ENCODE results near the gene MCFD2.
"Not testable (repeated sequence)": the region's sequence is repeated elsewhere in the genome, so short reads cannot be mapped to it uniquely, and the experiment has no call there.

Gene MCFD2

DNA sequence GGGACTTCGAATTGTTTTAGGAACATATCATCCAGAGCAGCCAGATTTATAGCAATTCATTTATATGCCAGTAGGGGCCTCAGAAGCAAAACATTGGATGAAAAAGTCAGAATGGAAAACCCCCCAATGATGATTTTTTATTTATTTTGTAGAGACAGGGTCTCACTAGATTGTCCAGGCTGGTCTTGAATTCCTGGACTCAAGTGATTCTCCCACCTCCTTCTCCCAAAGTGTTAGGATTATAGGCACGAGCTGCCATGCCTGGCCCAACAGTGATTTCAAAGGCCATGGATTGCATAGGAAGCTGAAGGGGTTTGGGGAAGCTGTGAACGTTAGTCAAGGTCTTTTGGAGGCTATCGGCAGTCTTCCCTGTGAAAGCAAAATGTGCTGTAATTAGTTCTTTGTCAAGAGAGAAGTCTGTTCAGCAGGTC lies 21.9 kb upstream of the MCFD2 start:
- DNase-seq (ENCODE audit: low spot score): no peak

DNA sequence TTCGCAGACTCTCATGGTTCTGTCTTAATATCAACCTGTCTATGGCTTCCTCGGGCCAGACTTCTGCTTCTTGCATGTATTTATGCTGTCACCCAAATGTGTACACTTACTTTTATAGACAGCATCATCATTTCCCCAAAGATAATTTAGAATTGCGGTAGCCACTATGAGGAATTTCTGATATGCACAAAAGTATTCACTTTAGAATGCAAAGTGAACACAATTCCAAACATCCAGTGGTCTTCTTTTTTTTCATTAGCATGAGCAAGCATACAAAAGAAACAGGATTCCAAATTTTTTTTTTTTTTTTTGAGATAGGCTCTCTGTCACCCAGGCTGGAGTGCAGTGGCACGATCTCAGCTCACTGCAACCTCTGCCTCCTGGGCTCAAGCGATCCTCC lies 21.0 kb upstream of the MCFD2 start:
- DNase-seq (ENCODE audit: low spot score): no peak

DNA sequence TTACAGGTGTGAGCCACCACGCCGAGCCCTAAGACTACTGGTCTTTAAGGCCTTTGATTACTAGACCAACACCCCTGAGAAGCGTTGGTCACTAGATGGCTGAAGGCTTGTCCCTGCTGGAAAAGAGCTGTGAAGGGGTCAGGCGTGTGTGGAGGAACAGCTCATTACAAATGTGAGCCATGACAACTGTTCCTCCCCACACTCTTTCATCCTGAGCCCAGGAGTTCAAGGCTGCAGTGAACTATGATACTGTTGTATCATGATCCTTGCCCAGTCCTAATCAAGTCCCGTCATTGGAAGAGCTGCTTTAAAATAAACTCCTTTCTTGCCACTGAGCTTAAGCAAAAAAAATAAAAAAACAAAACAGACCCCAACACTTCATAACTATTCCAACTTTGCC lies 19.5 kb upstream of the MCFD2 start:
- DNase-seq (ENCODE audit: low spot score): no peak

DNA sequence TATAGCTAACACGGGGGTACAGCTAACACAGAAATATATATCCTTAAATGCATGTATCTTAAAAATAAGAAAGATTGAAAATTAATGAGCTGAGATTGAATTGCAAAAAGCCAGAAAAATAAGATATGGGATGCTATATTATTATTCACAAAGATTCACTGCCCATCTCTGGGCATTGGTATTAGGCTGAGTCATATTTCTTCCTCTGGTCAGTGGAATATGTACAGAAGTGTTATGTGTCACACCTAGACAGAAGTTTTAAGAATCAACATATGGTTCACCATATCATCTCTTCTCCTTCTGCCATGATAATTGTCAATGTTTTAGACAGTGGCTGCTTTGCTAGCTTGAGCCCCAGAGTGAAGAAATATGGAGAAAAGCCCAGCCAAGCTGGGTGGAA lies 14.0 kb upstream of the MCFD2 start:
- no peak for DNase-seq (ENCODE audit: low spot score)

DNA sequence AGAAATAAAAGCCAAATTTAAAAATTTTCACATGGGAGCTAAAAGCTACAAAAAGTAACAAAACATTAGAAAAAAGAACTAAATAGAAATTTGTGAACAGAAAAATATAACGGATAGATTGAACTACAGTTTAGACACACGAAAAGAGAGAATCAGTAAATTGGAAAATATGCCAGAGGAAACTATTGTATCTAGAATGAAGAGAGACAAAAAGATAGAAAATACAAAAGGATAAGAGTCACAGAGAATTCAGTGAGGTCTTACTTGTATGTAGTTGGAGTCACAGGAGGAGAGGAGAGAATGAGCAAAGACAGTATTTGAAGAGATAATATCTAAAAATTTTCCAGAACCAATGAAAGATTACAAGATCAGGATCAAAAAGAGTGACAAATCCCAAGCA lies 11.3 kb upstream of the MCFD2 start:
- no peak for DNase-seq (ENCODE audit: low spot score)

DNA sequence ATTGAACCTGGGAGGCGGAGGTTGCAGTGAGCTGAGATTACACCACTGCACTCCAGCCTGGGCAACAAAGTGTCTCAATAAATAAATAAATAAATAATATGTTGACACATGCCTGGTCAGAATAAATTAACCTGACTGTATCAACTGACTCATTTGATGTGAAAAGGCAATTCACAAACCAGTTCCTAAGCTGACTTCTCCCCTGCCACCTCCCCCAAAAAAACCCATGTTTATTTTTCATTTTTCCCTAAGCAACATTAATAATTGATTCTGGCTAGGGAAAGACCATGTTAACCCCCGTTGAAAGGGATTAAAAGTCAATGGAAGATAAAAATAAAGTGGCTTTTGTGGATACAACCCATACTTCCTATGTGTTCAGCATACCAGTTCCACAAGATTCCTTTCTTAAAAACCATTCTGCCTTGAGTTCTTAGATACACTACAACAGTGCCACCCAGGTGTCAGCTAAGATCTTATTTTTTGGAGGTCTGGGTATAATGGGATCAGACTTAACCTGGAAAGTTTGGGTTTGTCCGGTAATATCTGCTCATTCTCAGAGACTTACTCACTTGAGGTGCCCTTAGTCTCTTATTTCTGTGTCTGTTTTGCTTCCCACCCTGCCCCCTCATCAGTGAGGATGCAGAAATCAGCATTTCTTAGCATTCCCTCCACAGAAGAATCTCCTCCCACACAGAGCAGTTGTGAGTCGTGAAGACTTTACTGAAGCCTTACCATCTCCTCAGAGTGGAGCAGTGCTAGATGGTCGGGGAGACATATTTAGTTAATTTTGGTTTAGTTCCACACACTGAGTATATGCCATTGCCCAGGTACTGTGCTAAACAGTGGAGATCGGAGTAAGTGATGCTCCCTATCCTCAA lies 10.1 kb upstream of the MCFD2 start:
- DNase-seq (ENCODE audit: low spot score): no peak

DNA sequence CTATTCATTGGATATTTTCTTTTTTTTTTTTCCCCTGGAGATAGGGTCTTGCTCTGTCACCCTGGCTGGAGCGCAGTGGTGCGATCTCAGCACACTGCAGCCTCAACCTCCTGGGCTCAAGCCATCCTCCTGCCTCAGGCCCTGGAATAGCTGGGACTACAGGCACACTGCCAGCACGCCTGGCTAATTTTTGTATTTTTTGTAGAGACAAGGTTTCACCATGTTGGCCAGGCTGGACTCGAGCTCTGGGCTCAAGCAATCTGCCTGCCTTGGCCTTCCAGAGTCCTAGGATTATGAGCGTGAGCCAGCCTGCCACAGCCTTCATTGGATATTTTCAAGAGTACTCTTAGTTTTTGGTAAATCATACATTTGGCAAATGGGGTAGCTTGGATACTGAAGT lies 9.0 kb upstream of the MCFD2 start:
- DNase-seq (ENCODE audit: low spot score): no peak

DNA sequence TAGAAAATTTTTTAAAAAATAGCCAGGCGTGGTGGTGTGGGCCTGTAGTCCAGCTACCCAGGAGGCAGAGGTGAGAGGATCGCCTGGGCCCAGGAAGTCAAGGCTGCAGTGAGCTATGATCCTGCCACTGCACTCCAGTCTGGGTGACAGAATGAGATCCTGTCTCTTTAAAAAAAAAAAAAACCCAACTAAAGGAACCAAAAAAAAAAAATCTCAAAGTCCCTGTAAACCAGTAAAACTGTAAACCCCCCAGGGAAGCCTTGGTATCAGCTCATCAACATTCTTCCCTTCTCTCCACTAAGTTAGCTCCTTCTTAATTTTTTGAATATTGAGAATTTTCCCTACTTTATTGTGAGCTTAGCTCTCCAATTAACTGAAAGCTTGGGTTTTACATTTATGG lies 8.4 kb upstream of the MCFD2 start:
- DNase-seq (ENCODE audit: low spot score): no peak

DNA sequence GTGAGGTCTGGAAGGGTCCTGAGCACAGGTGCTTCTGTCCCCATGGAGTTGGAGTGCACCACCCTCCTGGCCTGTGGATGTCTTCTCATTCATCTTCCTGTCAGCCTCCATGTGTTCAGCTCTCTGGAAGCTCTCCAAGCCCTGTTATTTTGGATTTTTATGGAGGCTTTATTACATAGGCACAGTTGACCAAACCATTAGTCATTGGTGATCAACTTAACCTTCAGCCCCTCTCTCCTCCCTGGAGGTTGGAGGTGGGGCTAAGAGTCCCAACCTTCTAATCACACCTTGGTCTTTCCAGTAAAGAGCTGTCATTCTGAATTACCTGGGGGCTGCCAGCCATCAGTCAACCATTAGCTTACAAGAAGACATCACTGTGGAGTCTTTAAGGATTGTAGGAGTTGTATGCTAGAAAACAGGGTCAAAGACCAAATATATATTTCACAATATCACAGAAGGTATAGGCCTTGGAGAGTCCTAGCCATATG lies 7.5 kb upstream of the MCFD2 start:
- DNase-seq (ENCODE audit: low spot score): no peak

DNA sequence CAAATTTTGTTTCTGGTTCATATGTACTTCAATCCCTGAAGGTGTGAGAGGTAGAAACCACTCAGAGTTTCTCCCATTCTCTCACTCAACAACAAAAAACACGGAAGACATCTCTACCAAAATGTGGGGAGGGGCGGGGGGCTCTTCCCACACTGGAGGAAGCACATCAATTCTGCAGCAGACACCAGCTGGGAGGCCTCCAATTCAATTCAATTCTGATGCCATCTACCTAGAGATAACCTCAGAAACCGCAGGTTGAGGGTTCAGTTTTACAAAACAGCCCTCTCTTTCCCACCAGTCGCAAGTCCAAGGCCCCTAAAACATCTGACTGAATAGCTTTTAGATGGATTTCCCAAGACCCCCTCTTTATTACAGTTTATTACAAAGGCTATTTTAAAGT lies 7.0 kb upstream of the MCFD2 start:
- no peak for DNase-seq (ENCODE audit: low spot score)

DNA sequence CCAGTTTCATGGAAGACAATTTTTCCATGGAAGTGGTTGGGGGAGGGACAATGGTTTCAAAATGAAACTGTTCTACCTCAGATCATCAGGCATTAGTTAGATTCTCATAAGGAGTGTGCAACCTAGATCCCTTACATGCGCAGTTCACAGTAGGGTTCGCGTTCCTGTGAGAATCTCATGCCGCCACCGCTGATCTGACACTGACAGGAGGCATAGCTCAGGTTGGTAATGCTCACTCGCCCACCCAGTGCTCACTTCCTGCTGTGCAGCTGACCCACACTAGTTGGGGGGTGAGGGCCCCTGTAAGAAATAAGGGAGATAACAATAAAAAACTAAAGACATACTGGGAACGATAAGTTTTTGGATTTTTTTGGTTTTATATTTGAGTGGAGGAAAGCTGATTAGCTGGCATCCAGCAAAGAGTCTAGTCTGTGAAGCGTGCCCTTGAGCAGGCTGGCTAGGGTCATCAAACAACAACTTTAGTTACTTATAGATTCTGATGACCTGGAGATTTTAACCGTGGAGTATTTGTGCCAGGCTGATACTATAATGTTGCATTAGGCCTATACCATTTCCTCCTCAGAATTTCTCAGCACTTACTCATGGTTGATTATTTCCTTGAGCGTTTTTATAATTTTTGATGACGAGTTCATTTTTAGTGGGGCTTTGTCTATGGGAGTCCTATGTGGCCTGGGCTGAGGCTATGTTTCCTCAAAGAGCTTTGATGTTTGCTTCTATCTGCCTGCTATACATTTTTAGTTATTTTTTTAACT lies 6.3 kb upstream of the MCFD2 start:
- DNase-seq (ENCODE audit: low spot score): no peak

DNA sequence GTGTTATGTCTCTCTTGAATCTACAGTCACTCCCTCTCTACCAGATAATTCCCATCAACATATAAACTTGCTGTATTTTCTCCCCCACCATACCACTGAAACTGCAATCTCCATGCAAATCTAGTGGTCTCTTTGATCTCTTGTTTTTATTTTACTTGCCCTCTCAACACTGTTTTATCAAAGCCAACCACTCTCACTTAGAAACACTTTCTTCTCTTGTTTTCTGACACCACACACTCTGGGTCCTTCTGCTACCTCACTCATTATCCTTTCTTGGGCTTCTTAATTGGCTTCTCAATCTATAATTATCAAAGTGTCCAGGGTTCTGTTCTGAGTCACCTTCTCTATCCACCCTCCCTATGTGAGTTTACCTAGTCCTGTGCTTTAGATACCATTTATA lies 2.0 kb upstream of the MCFD2 start:
- DNase-seq (ENCODE audit: low spot score): no peak

DNA sequence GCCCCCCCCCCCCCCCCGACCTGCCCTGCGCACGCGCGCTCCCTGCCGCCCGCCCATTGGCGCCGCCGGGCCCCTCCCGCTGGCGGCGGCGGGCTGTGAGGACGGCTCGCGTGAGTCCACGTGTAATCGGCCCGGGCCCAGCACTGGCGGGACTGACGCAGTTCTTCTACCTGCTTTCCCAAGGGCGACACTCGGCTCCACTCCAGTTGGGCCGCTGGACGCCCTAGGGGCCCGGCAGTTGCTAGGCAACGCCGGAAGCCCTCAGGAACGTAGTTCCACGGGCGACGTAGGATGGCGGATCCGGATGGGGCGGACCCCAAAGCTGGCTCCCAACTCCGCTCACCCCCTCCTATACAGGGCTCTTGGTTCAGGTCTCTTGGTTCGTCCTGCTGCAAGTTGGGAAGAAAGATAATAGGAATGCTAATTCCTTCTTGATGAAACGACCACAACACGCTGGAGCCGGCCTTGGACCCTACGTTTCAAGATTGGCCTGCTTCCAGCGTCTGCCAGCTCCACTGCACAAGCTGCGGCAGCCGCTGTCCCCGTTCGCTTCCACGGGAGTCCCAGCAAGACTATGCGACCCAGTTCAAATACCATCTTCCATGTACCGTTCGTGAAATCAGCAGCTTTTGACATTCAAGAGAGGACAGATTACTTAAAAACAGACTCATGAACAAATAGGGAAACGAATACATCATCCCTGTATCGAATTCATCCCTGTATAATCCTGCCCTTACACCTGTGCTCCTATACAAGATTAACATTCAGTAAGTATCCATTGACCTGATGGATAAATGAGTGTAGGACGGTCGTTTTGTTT lies 415 bp upstream of the MCFD2 start:
- peak; percentile 92 for DNase-seq (ENCODE audit: low spot score)

DNA sequence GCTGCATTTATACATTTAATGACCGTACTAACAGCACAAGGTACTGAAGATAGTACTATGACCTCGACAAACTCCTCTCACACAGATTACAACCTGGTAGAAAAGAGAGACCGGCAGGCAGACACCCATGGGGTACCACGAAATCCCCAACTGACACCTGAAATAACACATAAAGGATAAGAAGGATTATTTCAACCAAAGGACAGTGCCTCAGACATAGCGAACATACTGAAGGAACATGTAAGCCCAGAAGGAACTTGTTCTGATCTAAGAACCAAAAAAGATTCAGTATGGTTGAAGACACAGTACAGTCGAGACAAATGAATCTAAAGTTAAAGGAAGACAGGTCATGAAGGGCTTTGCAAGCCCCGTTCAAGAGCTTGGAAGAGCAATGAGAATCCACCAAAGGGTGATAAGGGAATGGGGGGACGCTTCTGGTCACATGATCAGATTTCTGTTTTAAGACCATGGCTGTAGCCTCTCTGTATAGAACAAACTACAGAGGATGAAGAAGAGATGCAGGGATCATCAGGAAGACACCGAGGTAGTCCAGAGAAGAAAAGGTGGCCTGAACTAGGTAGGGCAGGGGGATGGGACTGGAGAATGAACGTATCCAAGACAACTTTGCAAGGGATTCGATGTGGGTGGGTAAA lies 902 bp downstream of the MCFD2 start:
- DNase-seq (ENCODE audit: low spot score): no peak

DNA sequence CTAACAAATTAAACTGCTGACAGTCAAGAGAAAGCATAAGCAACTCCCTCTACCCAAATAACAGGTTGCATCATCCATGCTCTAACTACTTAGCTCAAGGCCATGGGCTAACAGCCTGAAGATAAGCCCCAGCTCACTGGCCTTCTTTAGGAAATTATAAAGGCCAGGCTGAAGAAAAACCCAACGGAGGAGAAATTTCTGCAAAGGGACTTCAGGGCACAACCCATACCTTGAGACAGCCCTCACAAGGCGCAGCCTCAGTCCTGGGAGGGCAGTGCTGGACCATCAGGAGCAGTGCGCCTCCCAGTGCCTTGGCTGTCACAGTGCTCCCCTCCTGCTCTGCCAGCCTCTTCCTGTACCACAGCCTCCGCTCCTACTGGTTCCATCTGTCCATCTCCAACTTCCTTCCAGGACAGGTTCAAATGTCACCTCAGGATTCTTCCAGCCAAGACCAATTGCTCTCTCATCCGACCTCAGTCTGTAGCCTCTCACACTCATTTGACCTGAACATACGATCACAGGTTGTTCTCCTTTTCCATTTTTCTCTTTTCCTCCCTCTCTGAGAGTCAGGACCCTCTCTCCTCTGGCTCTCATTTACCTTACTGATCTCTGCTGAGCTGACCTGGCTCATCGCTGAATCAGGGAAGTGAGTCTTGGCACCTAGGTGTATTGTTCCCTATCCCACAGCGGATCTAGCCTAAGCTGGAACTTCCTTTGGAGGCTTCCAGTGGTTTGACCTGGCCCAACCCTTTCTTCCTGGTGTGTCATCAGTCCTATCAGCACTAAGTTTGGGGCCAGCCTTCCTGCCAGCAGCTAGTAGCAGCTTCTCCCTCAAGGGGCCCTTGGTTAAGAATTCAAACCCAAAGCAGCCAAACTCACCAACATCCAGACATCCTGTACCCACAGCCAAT lies 1.9 kb downstream of the MCFD2 start:
- DNase-seq (ENCODE audit: low spot score): no peak

DNA sequence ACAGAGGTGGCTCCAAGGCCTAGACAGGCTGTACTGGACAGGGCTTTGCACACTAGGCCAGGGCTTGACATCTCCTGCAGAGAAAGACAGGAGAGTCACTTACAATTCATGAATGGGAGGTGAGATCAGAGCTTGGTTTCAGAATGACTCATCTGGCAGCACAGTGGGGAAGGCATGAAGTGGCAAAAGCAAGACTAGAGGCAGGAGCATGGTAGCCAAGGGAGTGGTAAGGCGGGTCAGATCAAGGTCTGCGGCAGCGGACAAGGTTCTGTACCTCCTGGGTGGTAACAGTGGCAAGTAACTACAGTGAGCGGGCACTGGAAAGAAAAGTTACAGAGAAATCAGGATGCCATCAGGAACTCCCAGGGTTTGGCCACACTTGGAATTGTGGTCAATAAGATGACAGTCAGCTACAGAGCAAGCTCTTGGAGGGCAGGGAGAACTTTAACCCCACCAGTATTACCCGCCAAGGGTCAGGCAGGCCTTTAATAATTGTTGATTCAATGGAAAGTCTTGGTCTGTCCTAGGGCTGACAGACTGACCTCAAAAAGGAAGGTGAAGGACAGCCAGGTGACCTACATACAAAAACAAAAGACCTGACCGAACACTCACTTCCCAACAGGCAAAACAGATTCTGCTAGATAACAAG lies 5.7 kb downstream of the MCFD2 start:
- DNase-seq (ENCODE audit: low spot score): no peak

DNA sequence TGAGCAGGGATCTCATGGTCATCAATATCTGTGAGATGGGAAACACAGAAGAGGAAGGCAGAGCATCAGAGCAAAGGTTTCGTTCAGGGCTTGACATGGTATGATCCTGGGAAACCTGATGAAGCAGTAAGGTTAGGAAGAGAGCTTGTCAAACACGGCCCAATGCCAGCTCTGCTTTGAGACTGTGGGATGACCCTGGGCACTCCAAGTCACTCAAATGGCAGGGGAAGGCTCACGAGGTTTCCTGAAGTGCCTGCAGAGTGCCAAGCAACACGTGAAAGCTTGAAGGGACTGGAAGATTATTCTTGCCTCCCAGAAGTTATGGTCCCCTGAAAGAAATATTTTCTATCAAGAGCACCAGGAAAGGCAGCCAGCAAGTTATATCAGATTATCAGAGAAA lies 6.5 kb downstream of the MCFD2 start:
- DNase-seq (ENCODE audit: low spot score): no peak

DNA sequence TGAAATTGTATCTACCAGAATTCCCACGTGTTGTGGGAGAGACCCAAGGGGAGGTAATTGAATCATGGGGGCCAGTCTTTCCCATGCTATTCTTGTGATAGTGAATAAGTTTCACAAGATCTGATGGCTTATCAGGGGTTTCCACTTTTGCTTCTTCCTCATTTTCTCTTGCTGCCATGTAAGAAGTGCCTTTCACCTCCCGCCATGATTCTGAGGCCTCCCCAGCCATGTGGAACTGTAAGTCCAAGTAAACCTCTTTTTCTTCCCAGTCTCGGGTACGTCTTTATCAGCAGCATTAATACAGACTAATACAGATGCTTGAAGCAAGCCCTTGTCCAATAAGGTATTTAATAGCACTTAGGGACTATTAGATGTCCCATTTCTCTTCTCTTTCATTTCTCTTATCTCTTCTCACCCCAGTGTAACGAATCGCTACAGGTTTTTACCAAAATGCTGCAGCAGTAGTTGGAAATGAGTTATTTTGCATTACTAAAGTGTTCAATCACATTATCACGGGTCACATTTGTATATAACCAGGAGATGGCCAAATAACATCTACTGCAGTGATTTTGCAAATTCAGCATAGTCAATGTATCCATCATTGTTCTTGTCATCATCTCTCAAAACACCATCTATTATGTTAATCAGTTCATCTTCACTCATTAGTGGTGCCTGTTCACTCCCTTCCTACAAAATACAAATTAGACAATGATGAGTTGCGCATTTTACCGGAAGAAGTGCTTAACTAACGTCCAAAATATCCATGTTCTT lies 10.5 kb downstream of the MCFD2 start:
- DNase-seq (ENCODE audit: low spot score): not testable (repeated sequence)

DNA sequence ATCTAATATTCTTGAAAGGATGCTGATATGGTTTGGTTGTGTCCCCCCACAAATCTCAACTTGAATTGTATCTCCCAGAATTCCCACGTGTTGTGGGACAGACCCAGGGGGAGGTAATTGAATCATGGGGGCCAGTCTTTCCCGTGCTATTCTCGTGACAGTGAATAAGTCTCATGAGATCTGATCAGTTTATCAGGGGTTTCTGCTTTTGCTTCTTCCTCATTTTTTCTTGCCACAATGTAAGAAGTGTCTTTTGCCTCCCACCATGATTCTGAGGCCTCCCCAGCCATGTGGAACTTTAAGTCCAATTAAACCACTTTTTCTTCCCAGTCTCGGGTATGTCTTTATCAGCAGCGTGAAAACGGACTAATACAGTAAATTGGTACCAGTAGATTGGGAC lies 12.6 kb downstream of the MCFD2 start:
- DNase-seq (ENCODE audit: low spot score): not testable (repeated sequence)

Measured in pons (tissue), 1 donor.